Keratinocyte (primary cell): ENCODE data around the gene SNRNP25. TPM values are rescaled to one million over a fixed set of nuclear protein-coding genes. Genes with fewer than 3 reads are reported as not detected.

ENCODE experiments used
- DNase-seq: peaks from one replicate; pipeline ENCODE4 v3.0.0-alpha.2; 2011; ENCODE audit warnings: low read depth, missing footprints, low spot score
- FAIRE-seq: peaks from 2 replicates; lab custom pipeline; 2011; peaks lifted over from hg19 to GRCh38; lab: Jason Lieb, UNC
- H2AFZ ChIP-seq: 2 replicates; pipeline ENCODE4 v1.6.0; 2012; ENCODE audit warnings: low read length, control low read depth, inconsistent platforms; ENCODE audit not compliant: control insufficient read depth
- H3K27ac ChIP-seq: 2 replicates; pipeline ENCODE4 v1.5.1; 2011; ENCODE audit warnings: low read length; ENCODE audit not compliant: control insufficient read depth, insufficient read depth
- H3K27me3 ChIP-seq: 3 replicates; pipeline ENCODE4 v1.6.0; 2011; ENCODE audit warnings: low read length; ENCODE audit not compliant: control insufficient read depth, insufficient read depth; ENCODE audit errors: extremely low read depth
- H3K36me3 ChIP-seq, 2 experiments: 2 replicates in 1 of 2; 3 replicates in 1 of 2; pipeline ENCODE4 v1.5.1; 2011; ENCODE audit warnings: low read length in 2 of 2, mild to moderate bottlenecking in 1 of 2; ENCODE audit not compliant: control insufficient read depth in 2 of 2, insufficient read depth in 2 of 2; ENCODE audit errors: extremely low read depth in 1 of 2
- H3K4me1 ChIP-seq: 3 replicates; pipeline ENCODE4 v1.5.1; 2011; ENCODE audit warnings: low read length; ENCODE audit not compliant: control insufficient read depth, insufficient read depth; ENCODE audit errors: extremely low read depth
- H3K4me2 ChIP-seq: 3 replicates; pipeline ENCODE4 v1.6.0; 2011; ENCODE audit warnings: low read depth, low read length; ENCODE audit not compliant: control insufficient read depth, insufficient read depth; ENCODE audit errors: extremely low read depth
- H3K4me3 ChIP-seq, 3 experiments: fragments of 200-600 bp in 1 of 3; sonication (generic) in 1 of 3; 2 replicates in 2 of 3; 3 replicates in 1 of 3; pipeline ENCODE4 v1.5.1; 2011 to 2016; ENCODE audit warnings: low read length in 3 of 3, mild to moderate bottlenecking in 3 of 3, control low read depth in 2 of 3, inconsistent platforms in 1 of 3, low read depth in 1 of 3, mixed read lengths in 1 of 3, mixed run types in 1 of 3, moderate library complexity in 1 of 3; ENCODE audit not compliant: control insufficient read depth in 2 of 3, insufficient read depth in 2 of 3; ENCODE audit errors: extremely low read depth in 1 of 3
- H3K79me2 ChIP-seq: 2 replicates; pipeline ENCODE4 v1.6.0; 2012; ENCODE audit warnings: low read length; ENCODE audit not compliant: control insufficient read depth, insufficient read depth
- H3K9ac ChIP-seq: 3 replicates; pipeline ENCODE4 v1.6.0; 2011; ENCODE audit warnings: low read length; ENCODE audit not compliant: control insufficient read depth, insufficient read depth; ENCODE audit errors: extremely low read depth
- H3K9me1 ChIP-seq: 3 replicates; pipeline ENCODE4 v1.6.0; 2011; ENCODE audit warnings: low read length; ENCODE audit not compliant: control insufficient read depth, insufficient read depth; ENCODE audit errors: extremely low read depth
- H3K9me3 ChIP-seq: 2 replicates; pipeline ENCODE4 v1.5.1; 2012; ENCODE audit warnings: low read depth, low read length; ENCODE audit not compliant: control insufficient read depth
- H4K20me1 ChIP-seq: 3 replicates; pipeline ENCODE4 v1.6.0; 2011; ENCODE audit warnings: low read length; ENCODE audit not compliant: control insufficient read depth, insufficient read depth; ENCODE audit errors: extremely low read depth
- EZH2 ChIP-seq: IDR thresholded peaks from one replicate; pipeline ENCODE4 v1.6.1; 2012; ENCODE audit warnings: inconsistent platforms, mild to moderate bottlenecking, low read length, moderate library complexity
- dilution Hi-C: fragments of 300-500 bp; cut with MboI; formaldehyde crosslinking; loops from one replicate; pipeline ENCODE4 v1.7.0; 2020; ENCODE audit warnings: low sequenced_read_pairs; ENCODE audit not compliant: extremely low pct_ligation_motif_present
- polyA plus RNA-seq, 5 experiments: library from polyadenylated mRNA; depleted of rRNA in 3 of 5; stranded (reverse) in 3 of 5; stranded (forward) in 1 of 5; unstranded in 1 of 5; fragments of >200 nt; gene quantifications; 1 replicate in 1 of 5; 2 replicates in 3 of 5; 3 replicates in 1 of 5; pipeline versions ENCODE4 v1.2.1 to v1.2.3, GENCODE V29; 2011 to 2012; ENCODE audit warnings: missing spikeins in 2 of 5, low read depth in 1 of 5, low replicate concordance in 1 of 5
- TF ChIP-seq, protein P1 (sequence below), 3 experiments: IDR thresholded peaks in 1 of 3; conservative IDR thresholded peaks in 1 of 3; optimal IDR thresholded peaks in 1 of 3; 2 replicates in 2 of 3; 3 replicates in 1 of 3; pipeline versions ENCODE3 to v1.5.1; 2011; ENCODE audit warnings: low read length in 3 of 3, mild to moderate bottlenecking in 3 of 3, moderate library complexity in 2 of 3, control low read depth in 1 of 3, inconsistent platforms in 1 of 3; ENCODE audit not compliant: insufficient read depth in 2 of 3; ENCODE audit errors: extremely low read depth in 1 of 3

SNRNP25 gene
- polyA plus RNA-seq, 1 donor (not counting 4 experiments of a cell fraction or from before 2014, with no cell fraction given) = 45.9 TPM

GRCh38 chr16:59440-60059, 5.9 kb downstream of the SNRNP25 start:
- DNase-seq (no peak), FAIRE-seq (no peak)
- no peak overlapping the region for H3K27ac ChIP-seq
- no peaks in the 10 kb centered on the region for H3K9me3 ChIP-seq
- H3K4me3 ChIP-seq = no peak overlapping the region
- H3K4me1 ChIP-seq = no peaks in the 10 kb centered on the region
- no peaks in the 10 kb centered on the region for H4K20me1 ChIP-seq
- no peaks in the 10 kb centered on the region for H3K79me2 ChIP-seq
- H3K9ac ChIP-seq = no peak overlapping the region
- no peaks in the 10 kb centered on the region for H3K27me3 ChIP-seq
- TF ChIP-seq, protein P1, sequence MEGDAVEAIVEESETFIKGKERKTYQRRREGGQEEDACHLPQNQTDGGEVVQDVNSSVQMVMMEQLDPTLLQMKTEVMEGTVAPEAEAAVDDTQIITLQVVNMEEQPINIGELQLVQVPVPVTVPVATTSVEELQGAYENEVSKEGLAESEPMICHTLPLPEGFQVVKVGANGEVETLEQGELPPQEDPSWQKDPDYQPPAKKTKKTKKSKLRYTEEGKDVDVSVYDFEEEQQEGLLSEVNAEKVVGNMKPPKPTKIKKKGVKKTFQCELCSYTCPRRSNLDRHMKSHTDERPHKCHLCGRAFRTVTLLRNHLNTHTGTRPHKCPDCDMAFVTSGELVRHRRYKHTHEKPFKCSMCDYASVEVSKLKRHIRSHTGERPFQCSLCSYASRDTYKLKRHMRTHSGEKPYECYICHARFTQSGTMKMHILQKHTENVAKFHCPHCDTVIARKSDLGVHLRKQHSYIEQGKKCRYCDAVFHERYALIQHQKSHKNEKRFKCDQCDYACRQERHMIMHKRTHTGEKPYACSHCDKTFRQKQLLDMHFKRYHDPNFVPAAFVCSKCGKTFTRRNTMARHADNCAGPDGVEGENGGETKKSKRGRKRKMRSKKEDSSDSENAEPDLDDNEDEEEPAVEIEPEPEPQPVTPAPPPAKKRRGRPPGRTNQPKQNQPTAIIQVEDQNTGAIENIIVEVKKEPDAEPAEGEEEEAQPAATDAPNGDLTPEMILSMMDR (optimal IDR thresholded peaks at IDR 0.05 in 1 of 3, IDR thresholded peaks at IDR 0.05 in 1 of 3, conservative IDR thresholded peaks at IDR 0.05 in 1 of 3; ENCODE audit: extremely low read depth in 1 of 3, insufficient read depth in 2 of 3, low read length in 3 of 3) = no peak
- no peak for TF ChIP-seq EZH2
- H3K9me1 ChIP-seq = no peaks in the 10 kb centered on the region
- dilution Hi-C loops = no loop called here
- no peak overlapping the region for H2AFZ ChIP-seq
- H3K4me2 ChIP-seq = no peak overlapping the region
- peaks cover 44 to 45% of the 10 kb centered on the region in 2 experiments for H3K36me3 ChIP-seq

GRCh38 chr16:60166-60565, 6.5 kb downstream of the SNRNP25 start:
- DNase-seq = no peak
- no peak for FAIRE-seq

More at GRCh38 chr16:60166-60565, 6.5 kb downstream of the SNRNP25 start:
- no peaks in the 10 kb centered on the region for H3K4me1 ChIP-seq
- H4K20me1 ChIP-seq = no peaks in the 10 kb centered on the region
- no peak overlapping the region for H2AFZ ChIP-seq
- H3K4me3 ChIP-seq = no peak overlapping the region
- no peak overlapping the region for H3K4me2 ChIP-seq
- H3K9ac ChIP-seq = no peak overlapping the region
- no peaks in the 10 kb centered on the region for H3K79me2 ChIP-seq
- TF ChIP-seq, protein P1 (optimal IDR thresholded peaks at IDR 0.05 in 1 of 3, IDR thresholded peaks at IDR 0.05 in 1 of 3, conservative IDR thresholded peaks at IDR 0.05 in 1 of 3; ENCODE audit: extremely low read depth in 1 of 3, insufficient read depth in 2 of 3, low read length in 3 of 3) = no peak
- no peak for TF ChIP-seq EZH2
- H3K36me3 ChIP-seq = peaks cover 44 to 48% of the 10 kb centered on the region in 2 experiments
- no peaks in the 10 kb centered on the region for H3K9me3 ChIP-seq
- dilution Hi-C loops = no loop called here
- H3K27me3 ChIP-seq = no peaks in the 10 kb centered on the region
- no peaks in the 10 kb centered on the region for H3K9me1 ChIP-seq
- no peak overlapping the region for H3K27ac ChIP-seq
